H9 (cell line): ENCODE results near the gene LAMC1. TPM values are rescaled to one million over a fixed set of nuclear protein-coding genes. Genes with fewer than 3 reads are reported as not detected.

ENCODE experiments used
- DNase-seq: peaks from one replicate; pipeline ENCODE4 v3.0.0-alpha.2; 2017
- H2AFZ ChIP-seq: one replicate; pipeline ENCODE4 v1.6.1; 2013; ENCODE audit warnings: mild to moderate bottlenecking, low read length, control low read depth, moderate library complexity
- H2AK5ac ChIP-seq: 2 replicates; pipeline ENCODE4 v1.6.1; 2013; ENCODE audit warnings: low read length, control low read depth, mixed read lengths; ENCODE audit not compliant: insufficient read length
- H2BK120ac ChIP-seq: one replicate; pipeline ENCODE4 v1.6.1; 2013; ENCODE audit warnings: low read depth, mild to moderate bottlenecking, low read length, control low read depth, inconsistent platforms; ENCODE audit not compliant: poor library complexity, severe bottlenecking
- H2BK12ac ChIP-seq: 2 replicates; pipeline ENCODE4 v1.6.1; 2013; ENCODE audit warnings: low read length, control low read depth, mixed read lengths, low read depth; ENCODE audit not compliant: insufficient read length
- H2BK15ac ChIP-seq: 2 replicates; pipeline ENCODE4 v1.6.1; 2013; ENCODE audit warnings: low read depth, low read length, control low read depth
- H2BK20ac ChIP-seq: one replicate; pipeline ENCODE4 v1.6.1; 2013; ENCODE audit warnings: low read depth, mild to moderate bottlenecking, low read length, control low read depth, inconsistent platforms; ENCODE audit not compliant: poor library complexity, severe bottlenecking
- H2BK5ac ChIP-seq: 2 replicates; pipeline ENCODE4 v1.6.1; 2013; ENCODE audit warnings: low read length, control low read depth, mixed read lengths; ENCODE audit not compliant: insufficient read length
- H3K14ac ChIP-seq: 2 replicates; pipeline ENCODE4 v1.6.1; 2013; ENCODE audit warnings: low read length, control low read depth; ENCODE audit not compliant: insufficient read depth
- H3K18ac ChIP-seq: 2 replicates; pipeline ENCODE4 v1.6.1; 2013; ENCODE audit warnings: low read depth, mild to moderate bottlenecking, mixed read lengths, low read length, control low read depth; ENCODE audit not compliant: insufficient read length
- H3K23ac ChIP-seq: 2 replicates; pipeline ENCODE4 v1.6.1; 2013; ENCODE audit warnings: low read length, control low read depth, mixed read lengths, low read depth; ENCODE audit not compliant: insufficient read length
- H3K23me2 ChIP-seq: 2 replicates; pipeline ENCODE4 v1.6.1; 2013; ENCODE audit warnings: low read depth, mild to moderate bottlenecking, mixed read lengths, low read length, control low read depth; ENCODE audit not compliant: insufficient read length, poor library complexity, severe bottlenecking
- H3K27ac ChIP-seq: 2 replicates; pipeline ENCODE4 v1.5.1; 2013; ENCODE audit warnings: low read length, control low read depth, mixed read lengths, low read depth; ENCODE audit not compliant: insufficient read length
- H3K27me3 ChIP-seq: 2 replicates; pipeline ENCODE4 v1.6.1; 2013; ENCODE audit warnings: low read length, control low read depth, inconsistent platforms; ENCODE audit not compliant: insufficient read depth
- H3K4ac ChIP-seq: 2 replicates; pipeline ENCODE4 v1.6.1; 2013; ENCODE audit warnings: low read depth, mild to moderate bottlenecking, control low read depth, inconsistent platforms, low read length, moderate library complexity
- H3K4me1 ChIP-seq: 2 replicates; pipeline ENCODE4 v1.6.1; 2013; ENCODE audit warnings: low read length, control low read depth, inconsistent platforms; ENCODE audit not compliant: insufficient read depth
- H3K4me2 ChIP-seq: 2 replicates; pipeline ENCODE4 v1.6.1; 2013; ENCODE audit warnings: low read length, control low read depth, mixed read lengths; ENCODE audit not compliant: insufficient read length, insufficient read depth
- H3K56ac ChIP-seq: 2 replicates; pipeline ENCODE4 v1.6.1; 2013; ENCODE audit warnings: low read depth, mild to moderate bottlenecking, mixed read lengths, low read length, control low read depth; ENCODE audit not compliant: insufficient read length
- H3K79me1 ChIP-seq: 2 replicates; pipeline ENCODE4 v1.6.1; 2013; ENCODE audit warnings: low read depth, mild to moderate bottlenecking, moderate library complexity, low read length, control low read depth, inconsistent platforms; ENCODE audit not compliant: insufficient read depth, poor library complexity, severe bottlenecking
- H3K79me2 ChIP-seq: 2 replicates; pipeline ENCODE4 v1.6.1; 2013; ENCODE audit warnings: low read length, control low read depth, inconsistent platforms; ENCODE audit not compliant: insufficient read depth
- H3K9ac ChIP-seq: 2 replicates; pipeline ENCODE4 v1.6.1; 2013; ENCODE audit warnings: low read length, control low read depth, mixed read lengths; ENCODE audit not compliant: insufficient read length; ENCODE audit errors: extremely low read depth
- H3K9me3 ChIP-seq: one replicate; pipeline ENCODE4 v1.6.1; 2013; ENCODE audit warnings: low read depth, low read length, inconsistent platforms; ENCODE audit not compliant: control insufficient read depth
- H3T11ph ChIP-seq: one replicate; pipeline ENCODE4 v1.6.1; 2013; ENCODE audit warnings: mild to moderate bottlenecking, low read length, control low read depth, inconsistent platforms
- H4K20me1 ChIP-seq: one replicate; pipeline ENCODE4 v1.6.1; 2013; ENCODE audit not compliant: control insufficient read depth, insufficient read length, insufficient read depth
- H4K5ac ChIP-seq: 2 replicates; pipeline ENCODE4 v1.6.1; 2013; ENCODE audit warnings: low read depth, mild to moderate bottlenecking, mixed read lengths, low read length, control low read depth; ENCODE audit not compliant: insufficient read length
- H4K8ac ChIP-seq: replicated peaks from 2 replicates; pipeline ENCODE4 v1.6.1; 2013; ENCODE audit warnings: low read length, control low read depth, mixed read lengths, low read depth; ENCODE audit not compliant: insufficient read length
- H4K91ac ChIP-seq: 2 replicates; pipeline ENCODE4 v1.6.1; 2013; ENCODE audit warnings: low read depth, mild to moderate bottlenecking, moderate library complexity, mixed read lengths, low read length, control low read depth; ENCODE audit not compliant: insufficient read length
- H3K27ac Mint-ChIP-seq, 3 experiments: 2 replicates in 2 of 3; 3 replicates in 1 of 3; pipeline ENCODE4 v1.8.0; 2020 to 2021; ENCODE audit warnings: mixed read lengths in 3 of 3, mild to moderate bottlenecking in 1 of 3, moderate library complexity in 1 of 3
- H3K27me3 Mint-ChIP-seq: 2 replicates; pipeline ENCODE4 v1.8.0; 2021; ENCODE audit warnings: low read depth, mild to moderate bottlenecking, moderate library complexity, mixed read lengths
- H3K36me3 Mint-ChIP-seq, 3 experiments: 2 replicates in 2 of 3; 3 replicates in 1 of 3; pipeline ENCODE4 v1.8.0; 2020 to 2021; ENCODE audit warnings: low read depth in 3 of 3, mixed read lengths in 3 of 3; ENCODE audit not compliant: insufficient read depth in 1 of 3
- H3K4me1 Mint-ChIP-seq, 2 experiments: 2 replicates each; pipeline ENCODE4 v1.8.0; 2020; ENCODE audit warnings: mixed read lengths in 2 of 2
- H3K4me3 Mint-ChIP-seq, 2 experiments: 2 replicates in 1 of 2; 3 replicates in 1 of 2; pipeline ENCODE4 v1.8.0; 2020 to 2021; ENCODE audit warnings: mild to moderate bottlenecking in 2 of 2, mixed read lengths in 2 of 2, moderate library complexity in 1 of 2
- H3K9me3 Mint-ChIP-seq, 2 experiments: 2 replicates in 1 of 2; 3 replicates in 1 of 2; pipeline ENCODE4 v1.8.0; 2020; ENCODE audit warnings: mild to moderate bottlenecking in 2 of 2, mixed read lengths in 2 of 2, moderate library complexity in 1 of 2
- WGBS: extraction: QIAGEN DNeasy Blood & Tissue Kit; methylation state at CpG from one replicate; pipeline ENCODE4 v1.1.7; 2013; ENCODE audit warnings: missing lambda C conversion rate, low lambda C conversion rate, mixed read lengths; ENCODE audit not compliant: insufficient read length; ENCODE audit errors: extremely low coverage; 5-methylcytosine and 5-hydroxymethylcytosine counted together
- total RNA-seq: library from RNA; stranded (reverse); gene quantifications from 2 replicates; pipeline ENCODE4 v1.2.1, GENCODE V29; 2021
- TF ChIP-seq, protein P1 (sequence below): fragments of 200-600 bp; sonication (generic); conservative IDR thresholded peaks from 3 replicates; pipeline ENCODE4 v1.8.0; 2021; ENCODE audit warnings: antibody characterized with exemption, mild to moderate bottlenecking

LAMC1 gene
- total RNA-seq, 1 experiment from 2014 or later = 96.2 TPM

DNA sequence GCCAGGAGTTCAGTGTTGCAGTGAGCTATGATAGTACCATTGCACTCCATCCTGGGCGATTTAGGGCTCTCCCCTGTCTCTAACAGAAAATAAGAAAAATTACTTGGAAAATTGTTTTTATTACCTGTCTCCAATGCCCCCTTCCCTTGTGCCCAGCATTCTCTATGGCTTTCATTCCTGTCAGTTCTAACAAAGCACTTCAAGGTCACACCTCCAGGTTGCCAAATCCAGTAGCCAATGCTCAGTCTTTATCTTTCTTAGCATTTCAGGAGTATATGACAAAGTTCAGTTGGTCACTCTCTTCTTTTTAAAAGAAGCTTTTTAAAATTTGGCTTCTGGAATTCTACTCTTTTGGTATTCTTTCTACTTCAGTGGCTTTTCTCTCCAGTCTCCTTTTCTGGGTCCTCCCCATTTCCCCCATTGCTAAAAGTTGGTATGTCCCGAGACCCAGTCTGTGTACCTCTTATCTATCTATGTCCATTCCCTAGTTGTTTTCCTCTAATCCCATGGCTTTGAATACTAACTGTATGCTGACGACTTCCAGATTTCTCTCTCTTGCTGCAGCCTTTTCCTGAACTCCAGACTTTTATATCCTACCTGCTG lies 69.9 kb downstream of the LAMC1 start:
- no peak overlapping the region for H3T11ph ChIP-seq
- Mint-ChIP-seq H3K4me1 (peaks cover 44 to 45% of the 10 kb centered on the region in 2 experiments), H3K36me3 (0 out of 7 replicates have a peak, but pooled peaks cover 0 to 2% (median 0%) of the 10 kb centered on the region in 3 experiments), H3K27ac (no peak overlapping the region), H3K9me3 (no peaks in the 10 kb centered on the region), H3K4me3 (no peak overlapping the region), H3K27me3 (no peaks in the 10 kb centered on the region)
- no peak for DNase-seq
- no peak overlapping the region for H3K14ac ChIP-seq
- no peak overlapping the region for H3K27ac ChIP-seq
- H4K8ac ChIP-seq = no peak overlapping the region
- no peaks in the 10 kb centered on the region for H3K79me1 ChIP-seq
- no peaks in the 10 kb centered on the region for H4K20me1 ChIP-seq
- H3K4ac ChIP-seq = no peak overlapping the region
- H3K18ac ChIP-seq = no peak overlapping the region
- no peak overlapping the region for H4K91ac ChIP-seq
- no CpG with 5 or more reads among the region's 3 CpGs for WGBS
- H3K56ac ChIP-seq = no peak overlapping the region
- no peak overlapping the region for H4K5ac ChIP-seq
- H2AFZ ChIP-seq = no peak overlapping the region
- no peak overlapping the region for H2BK15ac ChIP-seq
- H3K4me2 ChIP-seq = no peak overlapping the region
- H3K9ac ChIP-seq = no peak overlapping the region
- H2BK20ac ChIP-seq = no peak overlapping the region
- no peaks in the 10 kb centered on the region for H3K9me3 ChIP-seq
- no peaks in the 10 kb centered on the region for H3K27me3 ChIP-seq
- no peak overlapping the region for H2AK5ac ChIP-seq
- H3K23ac ChIP-seq = no peak overlapping the region
- no peak overlapping the region for H2BK5ac ChIP-seq
- H2BK120ac ChIP-seq = no peak overlapping the region
- TF ChIP-seq, protein P1, sequence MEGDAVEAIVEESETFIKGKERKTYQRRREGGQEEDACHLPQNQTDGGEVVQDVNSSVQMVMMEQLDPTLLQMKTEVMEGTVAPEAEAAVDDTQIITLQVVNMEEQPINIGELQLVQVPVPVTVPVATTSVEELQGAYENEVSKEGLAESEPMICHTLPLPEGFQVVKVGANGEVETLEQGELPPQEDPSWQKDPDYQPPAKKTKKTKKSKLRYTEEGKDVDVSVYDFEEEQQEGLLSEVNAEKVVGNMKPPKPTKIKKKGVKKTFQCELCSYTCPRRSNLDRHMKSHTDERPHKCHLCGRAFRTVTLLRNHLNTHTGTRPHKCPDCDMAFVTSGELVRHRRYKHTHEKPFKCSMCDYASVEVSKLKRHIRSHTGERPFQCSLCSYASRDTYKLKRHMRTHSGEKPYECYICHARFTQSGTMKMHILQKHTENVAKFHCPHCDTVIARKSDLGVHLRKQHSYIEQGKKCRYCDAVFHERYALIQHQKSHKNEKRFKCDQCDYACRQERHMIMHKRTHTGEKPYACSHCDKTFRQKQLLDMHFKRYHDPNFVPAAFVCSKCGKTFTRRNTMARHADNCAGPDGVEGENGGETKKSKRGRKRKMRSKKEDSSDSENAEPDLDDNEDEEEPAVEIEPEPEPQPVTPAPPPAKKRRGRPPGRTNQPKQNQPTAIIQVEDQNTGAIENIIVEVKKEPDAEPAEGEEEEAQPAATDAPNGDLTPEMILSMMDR = no peak
- H3K79me2 ChIP-seq = no peaks in the 10 kb centered on the region; the same call in 1 of the 2 replicates
- no peaks in the 10 kb centered on the region for H3K23me2 ChIP-seq
- peaks cover 14% of the 10 kb centered on the region for H3K4me1 ChIP-seq
- no peak overlapping the region for H2BK12ac ChIP-seq
